Fibroblast of the aortic adventitia (primary cell): ENCODE data around the gene FSD1. TPM values are rescaled to one million over a fixed set of nuclear protein-coding genes. Genes with fewer than 3 reads are reported as not detected.
"Not testable (repeated sequence)": the region's sequence is repeated elsewhere in the genome, so short reads cannot be mapped to it uniquely, and the experiment has no call there.

ENCODE experiments used
- DNase-seq: peaks from one replicate; pipeline ENCODE4 v3.0.0-alpha.2; 2010; ENCODE audit warnings: low read depth
- H3K4me3 ChIP-seq: 2 replicates; pipeline ENCODE4 v1.5.1; 2011; ENCODE audit warnings: low read depth, mild to moderate bottlenecking, control low read depth, low read length, moderate library complexity
- CTCF ChIP-seq: IDR thresholded peaks from 2 replicates; pipeline ENCODE4 v1.5.1; 2011; ENCODE audit warnings: mild to moderate bottlenecking, low read length, control low read depth, inconsistent platforms; ENCODE audit not compliant: insufficient read depth
- total RNA-seq: library from RNA; depleted of rRNA; stranded (reverse); fragments of >200 nt; gene quantifications from 2 replicates; pipeline ENCODE4 v1.2.3, GENCODE V29; 2012; ENCODE audit warnings: low replicate concordance

Gene FSD1
- total RNA-seq, 1 donor, result 7.5 TPM

DNA sequence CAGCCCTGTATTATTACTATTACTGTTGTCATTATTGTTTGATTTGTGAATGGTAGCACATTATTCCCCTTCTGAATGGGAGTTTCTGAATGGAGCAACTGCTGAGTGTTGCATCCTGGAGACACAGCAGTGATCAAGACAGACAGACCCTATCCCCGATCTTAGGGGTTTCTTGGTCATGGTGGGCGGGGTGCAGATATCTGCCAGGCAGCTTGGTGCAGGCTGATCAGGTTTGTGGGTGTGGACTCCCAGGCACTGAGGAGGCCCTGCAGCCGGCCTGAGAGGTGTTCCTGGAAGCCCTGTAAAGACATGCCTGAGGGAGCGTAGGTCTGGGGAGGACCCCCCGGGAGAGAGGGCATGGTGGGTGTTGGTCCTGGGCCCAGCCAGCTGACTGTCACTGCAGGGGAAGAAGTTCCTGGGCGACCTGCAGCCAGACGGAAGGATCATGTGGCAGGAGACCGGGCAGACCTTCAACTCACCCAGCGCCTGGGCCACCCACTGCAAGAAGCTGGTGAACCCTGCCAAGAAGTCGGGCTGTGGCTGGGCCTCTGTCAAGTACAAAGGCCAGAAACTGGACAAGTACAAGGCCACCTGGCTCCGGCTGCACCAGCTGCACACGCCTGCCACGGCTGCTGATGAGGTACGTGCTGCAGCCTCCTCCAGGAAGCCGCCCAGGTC lies 41.1 kb downstream of the FSD1 start:
- DNase-seq, result no peak
- H3K4me3 ChIP-seq, result no peak overlapping the region
- TF ChIP-seq CTCF, result no peak

GRCh38 chr19:4346020-4346383 lies 41.6 kb downstream of the FSD1 start:
- no peak for TF ChIP-seq CTCF
- DNase-seq, result no peak
- H3K4me3 ChIP-seq, result no peak overlapping the region

GRCh38 chr19:4347521-4347920 lies 43.1 kb downstream of the FSD1 start:
- no peak overlapping the region for H3K4me3 ChIP-seq
- no peak for DNase-seq
- no peak for TF ChIP-seq CTCF

DNA sequence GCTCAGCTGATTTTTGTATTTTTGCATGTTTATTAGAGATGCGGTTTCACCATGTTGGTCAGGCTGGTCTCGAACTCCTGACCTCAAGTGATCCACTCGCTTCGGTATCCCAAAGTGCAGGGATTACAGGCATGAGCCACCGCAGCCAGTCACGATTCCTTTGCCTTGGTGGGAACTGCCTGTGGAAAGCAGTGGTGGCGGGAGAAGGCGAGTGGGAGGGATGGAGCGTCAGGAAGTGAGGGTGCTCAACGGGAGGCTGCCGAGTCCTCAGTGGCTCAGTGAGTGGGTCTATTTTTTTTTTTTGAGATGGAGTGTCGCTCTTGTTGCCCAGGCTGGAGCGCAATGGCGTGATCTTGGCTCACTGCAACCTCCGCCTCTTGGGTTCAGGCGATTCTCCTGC lies 44.8 kb downstream of the FSD1 start:
- DNase-seq, H3K4me3 ChIP-seq: not testable (repeated sequence)

DNA sequence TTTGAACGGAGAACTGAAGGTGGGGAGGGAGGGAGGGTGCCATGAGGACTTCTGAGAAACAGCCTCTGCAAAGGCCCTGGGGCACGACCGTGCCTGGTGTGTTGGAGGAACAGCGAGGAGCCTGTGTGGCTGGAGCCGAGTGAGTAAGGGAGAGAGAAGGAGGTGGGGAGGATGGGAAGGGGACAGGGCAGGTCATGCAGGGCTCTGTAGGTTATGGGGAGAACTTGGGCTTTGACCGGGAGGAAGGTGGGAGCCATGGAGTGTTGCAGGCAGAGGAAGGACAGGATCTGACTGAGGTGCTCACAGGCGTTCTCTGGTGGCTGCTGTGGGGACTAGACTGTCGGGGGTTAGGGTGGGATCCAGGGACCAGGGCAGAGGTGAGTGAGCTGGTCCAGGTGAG lies 45.7 kb downstream of the FSD1 start:
- TF ChIP-seq CTCF, result no peak
- no peak for DNase-seq
- H3K4me3 ChIP-seq, result no peak overlapping the region

DNA sequence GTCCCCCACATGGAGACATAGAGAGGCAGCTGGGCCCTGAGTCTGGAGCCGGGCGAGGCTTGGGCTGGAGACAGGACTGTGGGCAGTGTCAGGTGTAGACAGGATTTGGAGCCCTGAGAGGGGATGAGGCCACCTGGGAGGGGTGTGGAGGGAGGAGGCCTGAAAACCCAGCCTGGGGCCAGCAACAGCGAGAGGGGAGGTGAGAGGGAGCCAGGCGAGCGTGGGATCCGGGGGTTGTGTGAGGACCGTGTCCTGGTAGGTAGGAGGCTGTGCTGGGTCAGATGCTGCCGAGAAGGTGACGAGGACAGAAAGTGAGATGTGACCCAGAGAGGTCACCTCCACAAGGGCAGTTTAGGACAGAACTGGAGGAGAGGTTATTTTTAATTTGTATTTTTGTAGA lies 46.3 kb downstream of the FSD1 start:
- DNase-seq, result no peak
- TF ChIP-seq CTCF, result no peak
- no peak overlapping the region for H3K4me3 ChIP-seq

GRCh38 chr19:4352701-4353121 lies 48.3 kb downstream of the FSD1 start:
- peak; percentile 92 for TF ChIP-seq CTCF
- DNase-seq, result peak; percentile 79
- H3K4me3 ChIP-seq, result no peak overlapping the region
